ENCODE data around the gene PREX1.

DNA sequence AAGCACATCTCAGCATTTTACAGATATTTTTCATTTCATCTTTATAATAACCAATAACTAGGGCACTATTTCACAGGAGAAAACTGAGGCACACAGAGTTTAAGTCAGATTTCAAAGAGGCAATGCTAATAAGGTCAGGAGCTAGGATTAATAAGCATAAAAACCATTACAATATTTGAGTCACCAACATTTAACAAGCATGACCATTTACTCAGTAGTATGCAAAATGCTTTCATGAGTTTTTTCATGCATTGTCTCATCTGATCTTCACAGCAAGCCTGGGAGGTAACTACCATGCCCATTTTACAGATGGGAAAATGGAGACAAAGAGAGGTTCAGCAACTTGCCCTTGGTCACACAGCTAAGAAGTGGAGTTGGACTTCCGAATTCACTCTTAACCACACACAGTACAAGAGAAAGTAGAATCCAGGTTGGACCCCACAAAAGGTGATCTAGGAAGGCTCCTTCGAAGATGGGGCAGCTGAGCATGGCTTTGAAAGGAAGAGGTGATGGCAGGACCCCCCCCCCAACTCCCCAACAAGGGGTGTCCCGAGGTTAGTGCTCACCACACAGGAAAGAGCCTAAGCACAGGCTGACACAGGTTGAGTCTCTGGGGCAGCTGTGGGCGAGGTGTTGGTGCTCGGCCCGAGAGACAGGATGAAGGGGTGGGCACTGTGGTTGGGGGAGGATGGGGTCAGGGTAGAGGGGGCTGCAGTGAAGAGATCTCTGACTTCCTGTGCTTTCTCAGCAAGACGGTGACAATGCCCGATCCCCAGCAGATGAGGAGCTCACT lies 108.8 kb downstream of the PREX1 start:
- TF ChIP-seq, protein P1, sequence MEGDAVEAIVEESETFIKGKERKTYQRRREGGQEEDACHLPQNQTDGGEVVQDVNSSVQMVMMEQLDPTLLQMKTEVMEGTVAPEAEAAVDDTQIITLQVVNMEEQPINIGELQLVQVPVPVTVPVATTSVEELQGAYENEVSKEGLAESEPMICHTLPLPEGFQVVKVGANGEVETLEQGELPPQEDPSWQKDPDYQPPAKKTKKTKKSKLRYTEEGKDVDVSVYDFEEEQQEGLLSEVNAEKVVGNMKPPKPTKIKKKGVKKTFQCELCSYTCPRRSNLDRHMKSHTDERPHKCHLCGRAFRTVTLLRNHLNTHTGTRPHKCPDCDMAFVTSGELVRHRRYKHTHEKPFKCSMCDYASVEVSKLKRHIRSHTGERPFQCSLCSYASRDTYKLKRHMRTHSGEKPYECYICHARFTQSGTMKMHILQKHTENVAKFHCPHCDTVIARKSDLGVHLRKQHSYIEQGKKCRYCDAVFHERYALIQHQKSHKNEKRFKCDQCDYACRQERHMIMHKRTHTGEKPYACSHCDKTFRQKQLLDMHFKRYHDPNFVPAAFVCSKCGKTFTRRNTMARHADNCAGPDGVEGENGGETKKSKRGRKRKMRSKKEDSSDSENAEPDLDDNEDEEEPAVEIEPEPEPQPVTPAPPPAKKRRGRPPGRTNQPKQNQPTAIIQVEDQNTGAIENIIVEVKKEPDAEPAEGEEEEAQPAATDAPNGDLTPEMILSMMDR (IDR thresholded peaks at IDR 0.05; ENCODE audit: low read depth, low read length): no peak
- no peak for TF ChIP-seq POLR2A (IDR thresholded peaks at IDR 0.05; ENCODE audit: extremely low read depth, insufficient read length)
- TF ChIP-seq, protein P2, sequence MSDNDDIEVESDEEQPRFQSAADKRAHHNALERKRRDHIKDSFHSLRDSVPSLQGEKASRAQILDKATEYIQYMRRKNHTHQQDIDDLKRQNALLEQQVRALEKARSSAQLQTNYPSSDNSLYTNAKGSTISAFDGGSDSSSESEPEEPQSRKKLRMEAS (IDR thresholded peaks at IDR 0.05; ENCODE audit: low read depth, low read length): no peak
